Measurements from ENCODE around the gene STK25.

- TF ChIP-seq ZFP3 (tag by site-specific recombination; IDR thresholded peaks at IDR 0.05; ENCODE audit: low read depth): no peak
- no peak for TF ChIP-seq ZNF274 (IDR thresholded peaks at IDR 0.05; ENCODE audit: low read length)
- no peak for TF ChIP-seq ZNF274 (tag by site-specific recombination; IDR thresholded peaks at IDR 0.05; ENCODE audit: borderline replicate concordance)
- TF ChIP-seq ZNF670 (tag by site-specific recombination; IDR thresholded peaks at IDR 0.05; ENCODE audit: low read depth): no peak
- no peak for TF ChIP-seq CTCF (tag by site-specific recombination; IDR thresholded peaks at IDR 0.05)
- TF ChIP-seq REST (tag by site-specific recombination; IDR thresholded peaks at IDR 0.05): no peak
- TF ChIP-seq YY1 (tag by site-specific recombination; IDR thresholded peaks at IDR 0.05): no peak
- TF ChIP-seq ZSCAN30 (tag by site-specific recombination; IDR thresholded peaks at IDR 0.05): no peak
- no peak for TF ChIP-seq ZBTB10 (tag by site-specific recombination; IDR thresholded peaks at IDR 0.05)
- TF ChIP-seq ZBTB20 (tag by site-specific recombination; IDR thresholded peaks at IDR 0.05): no peak
- no peak for TF ChIP-seq ZBTB7A (tag by site-specific recombination; IDR thresholded peaks at IDR 0.05; ENCODE audit: low read depth)
- no peak for TF ChIP-seq MYNN (tag by site-specific recombination; IDR thresholded peaks at IDR 0.05; ENCODE audit: borderline replicate concordance)
These were observed 18.4 kb downstream of the STK25 start for GRCh38 chr2:241489733-241490680.
